Large intestine (tissue), 3 donors: ENCODE measurements around the gene CPSF6. TPM values are rescaled to one million over a fixed set of nuclear protein-coding genes. Genes with fewer than 3 reads are reported as not detected.
A peak's percentile ranks its signal among the peaks of the same experiment; 100 is the strongest.
"Not testable (repeated sequence)": the region's sequence is repeated elsewhere in the genome, so short reads cannot be mapped to it uniquely, and the experiment has no call there.

Experiments used
- DNase-seq, 2 donors: peaks; one replicate each; pipeline versions ENCODE4 v3.0.0 to v3.0.0-alpha.2; 2013
- H3K27ac ChIP-seq: one replicate; pipeline ENCODE4 v1.5.1; 2013; ENCODE audit warnings: low read length
- H3K27me3 ChIP-seq: 2 replicates; pipeline ENCODE4 v1.6.1; 2013; ENCODE audit warnings: low read length; ENCODE audit not compliant: control insufficient read depth, insufficient read depth
- H3K36me3 ChIP-seq: 2 replicates; pipeline ENCODE4 v1.6.1; 2013; ENCODE audit warnings: low read length; ENCODE audit not compliant: control insufficient read depth, insufficient read depth
- H3K4me1 ChIP-seq: one replicate; pipeline ENCODE4 v1.6.1; 2013; ENCODE audit warnings: low read length; ENCODE audit not compliant: control insufficient read depth, insufficient read depth
- H3K4me3 ChIP-seq: one replicate; pipeline ENCODE4 v1.5.1; 2013; ENCODE audit warnings: low read length
- H3K9me3 ChIP-seq: one replicate; pipeline ENCODE4 v1.6.1; 2013; ENCODE audit warnings: mild to moderate bottlenecking, low read depth, low read length, moderate library complexity; ENCODE audit not compliant: control insufficient read depth
- WGBS: methylation state at CpG from one replicate; pipeline ENCODE4 v1.1.5; 2013; ENCODE audit warnings: low lambda C conversion rate; ENCODE audit not compliant: insufficient coverage; 5-methylcytosine and 5-hydroxymethylcytosine counted together
- polyA plus RNA-seq: library from polyadenylated mRNA; unstranded; fragments of 120-200 nt; gene quantifications from one replicate; pipeline ENCODE4 v1.2.1, GENCODE V29; 2013

CPSF6 gene
- polyA plus RNA-seq, 1 donor = 57.9 TPM

GRCh38 chr12:69284131-69284530 lies 44.8 kb downstream of the CPSF6 start:
- Histone ChIP-seq H3K4me1 (peaks cover 4% of the 10 kb centered on the region), H3K27me3 (peaks cover 5% of the 10 kb centered on the region), H3K9me3 (no peaks in the 10 kb centered on the region), H3K27ac (no peak overlapping the region), H3K4me3 (peak overlapping the region; percentile 5), H3K36me3 (no peaks in the 10 kb centered on the region)
- peak; percentile 38 to 67 for DNase-seq
- WGBS = 20% methylated on average over 1 of the region's 19 CpGs

- Histone ChIP-seq H3K27ac (no peak overlapping the region), H3K4me3 (no peak overlapping the region), H3K36me3 (no peaks in the 10 kb centered on the region), H3K9me3 (no peaks in the 10 kb centered on the region), H3K4me1 (peaks cover 4% of the 10 kb centered on the region), H3K27me3 (peaks cover 5% of the 10 kb centered on the region)
- 83% methylated on average over 1 of the region's 3 CpGs for WGBS
- no peak for DNase-seq
These were observed 48.2 kb downstream of the CPSF6 start for GRCh38 chr12:69287556-69287955.

GRCh38 chr12:69290545-69291277 lies 51.3 kb downstream of the CPSF6 start:
- Histone ChIP-seq H3K27ac (no peak overlapping the region), H3K9me3 (no peaks in the 10 kb centered on the region), H3K4me3 (no peak overlapping the region), H3K4me1 (no peaks in the 10 kb centered on the region), H3K36me3 (no peaks in the 10 kb centered on the region), H3K27me3 (peaks cover 5% of the 10 kb centered on the region)
- WGBS = no CpG with 5 or more reads among the region's 9 CpGs
- peak; percentile 69 to 75 for DNase-seq

- no peak for DNase-seq
- Histone ChIP-seq H3K27ac (no peak overlapping the region), H3K36me3 (no peaks in the 10 kb centered on the region), H3K4me3 (no peak overlapping the region), H3K27me3 (peaks cover 5% of the 10 kb centered on the region), H3K4me1 (no peaks in the 10 kb centered on the region), H3K9me3 (no peaks in the 10 kb centered on the region)
These were observed 51.9 kb downstream of the CPSF6 start for GRCh38 chr12:69291278-69291593.

- no peaks in the 10 kb centered on the region for H3K4me1 ChIP-seq
- H3K9me3 ChIP-seq = no peaks in the 10 kb centered on the region
- no peak overlapping the region for H3K4me3 ChIP-seq
- H3K36me3 ChIP-seq = no peaks in the 10 kb centered on the region
- no peak for DNase-seq
- H3K27me3 ChIP-seq = no peaks in the 10 kb centered on the region
- WGBS = no CpG with 5 or more reads among the region's 1 CpG
- no peak overlapping the region for H3K27ac ChIP-seq
These were observed 58.8 kb downstream of the CPSF6 start for GRCh38 chr12:69298133-69298532.

GRCh38 chr12:69298947-69299346 lies 59.6 kb downstream of the CPSF6 start:
- DNase-seq = no peak
- Histone ChIP-seq H3K4me3 (no peak overlapping the region), H3K27ac (no peak overlapping the region), H3K4me1 (no peaks in the 10 kb centered on the region), H3K9me3 (no peaks in the 10 kb centered on the region), H3K36me3 (no peaks in the 10 kb centered on the region), H3K27me3 (no peaks in the 10 kb centered on the region)
- 80% methylated on average over 1 of the region's 2 CpGs for WGBS

GRCh38 chr12:69304284-69304683 lies 64.9 kb downstream of the CPSF6 start:
- no peaks in the 10 kb centered on the region for H3K4me1 ChIP-seq
- no peak overlapping the region for H3K27ac ChIP-seq
- no peak overlapping the region for H3K4me3 ChIP-seq
- H3K9me3 ChIP-seq = peaks cover 7% of the 10 kb centered on the region
- H3K27me3 ChIP-seq = no peaks in the 10 kb centered on the region
- no peak for DNase-seq
- no CpG with 5 or more reads among the region's 1 CpG for WGBS
- H3K36me3 ChIP-seq = no peaks in the 10 kb centered on the region

GRCh38 chr12:69309461-69309860 lies 70.1 kb downstream of the CPSF6 start:
- no peaks in the 10 kb centered on the region for H3K36me3 ChIP-seq
- no peaks in the 10 kb centered on the region for H3K4me1 ChIP-seq
- no peak for DNase-seq
- no peak overlapping the region for H3K4me3 ChIP-seq
- no peak overlapping the region for H3K27ac ChIP-seq
- no peaks in the 10 kb centered on the region for H3K27me3 ChIP-seq
- WGBS = no CpG with 5 or more reads among the region's 3 CpGs
- peaks cover 2% of the 10 kb centered on the region for H3K9me3 ChIP-seq

- H3K9me3 ChIP-seq = peaks cover 6% of the 10 kb centered on the region
- 100% methylated on average over 1 of the region's 3 CpGs for WGBS
- H3K4me3 ChIP-seq = no peak overlapping the region
- H3K36me3 ChIP-seq = no peaks in the 10 kb centered on the region
- H3K27me3 ChIP-seq = no peaks in the 10 kb centered on the region
- no peak overlapping the region for H3K27ac ChIP-seq
- no peaks in the 10 kb centered on the region for H3K4me1 ChIP-seq
- DNase-seq = no peak
These were observed 73.8 kb downstream of the CPSF6 start for GRCh38 chr12:69313209-69313608.

GRCh38 chr12:69316784-69317183 lies 77.4 kb downstream of the CPSF6 start:
- H3K36me3 ChIP-seq, H3K27me3 ChIP-seq, H3K9me3 ChIP-seq, H3K4me1 ChIP-seq, H3K4me3 ChIP-seq, H3K27ac ChIP-seq, DNase-seq: not testable (repeated sequence)

- H3K4me1 ChIP-seq, H3K9me3 ChIP-seq, H3K27me3 ChIP-seq, H3K36me3 ChIP-seq, H3K27ac ChIP-seq, H3K4me3 ChIP-seq, DNase-seq: not testable (repeated sequence)
- WGBS = 100% methylated on average over 1 of the region's 2 CpGs
These were observed 77.9 kb downstream of the CPSF6 start for GRCh38 chr12:69317233-69317632.
